GM19463 (cell line): ENCODE measurements around the gene DZIP3.
"Not testable (repeated sequence)": the region's sequence is repeated elsewhere in the genome, so short reads cannot be mapped to it uniquely, and the experiment has no call there.

Source experiments
- ATAC-seq: cut with Tn5 transposase; IDR thresholded peaks from one replicate; pipeline ENCODE4 v1.9.1; 2021; ENCODE audit warnings: mild to moderate bottlenecking, moderate library complexity; ENCODE audit not compliant: unreplicated experiment

DZIP3 gene

DNA sequence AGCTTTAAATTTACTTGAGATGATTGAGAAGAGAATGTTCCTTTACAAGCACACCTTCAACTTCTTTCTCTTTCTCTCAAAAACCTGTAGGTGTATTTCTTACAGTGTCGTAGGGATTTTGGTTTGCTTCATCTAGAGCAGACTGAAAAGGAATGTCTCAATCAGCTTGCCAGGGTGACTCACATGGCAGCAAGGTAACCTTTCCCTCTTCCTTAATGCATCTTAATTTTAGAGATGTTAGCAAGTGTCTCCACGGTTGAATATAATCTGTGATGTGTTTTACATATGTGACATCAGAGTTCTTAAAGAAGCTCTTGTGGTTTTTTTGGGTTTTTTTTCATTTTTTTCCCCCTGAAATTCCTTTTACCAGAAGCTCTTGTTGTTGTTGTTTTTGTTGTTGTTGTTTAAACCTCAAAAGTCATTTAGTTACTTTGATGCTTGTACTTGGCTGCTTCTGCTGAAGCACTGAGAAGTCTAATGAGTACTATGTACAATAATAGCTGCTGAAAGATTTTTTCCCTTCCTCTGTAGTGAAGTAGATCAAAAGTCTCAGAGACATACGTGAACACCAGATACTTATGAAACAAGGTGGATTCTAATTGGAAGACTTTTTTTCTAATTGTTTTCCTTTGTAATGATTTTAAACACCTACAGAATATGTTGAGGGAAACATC lies 84.6 kb downstream of the DZIP3 start:
- ATAC-seq: peak; percentile 45

DNA sequence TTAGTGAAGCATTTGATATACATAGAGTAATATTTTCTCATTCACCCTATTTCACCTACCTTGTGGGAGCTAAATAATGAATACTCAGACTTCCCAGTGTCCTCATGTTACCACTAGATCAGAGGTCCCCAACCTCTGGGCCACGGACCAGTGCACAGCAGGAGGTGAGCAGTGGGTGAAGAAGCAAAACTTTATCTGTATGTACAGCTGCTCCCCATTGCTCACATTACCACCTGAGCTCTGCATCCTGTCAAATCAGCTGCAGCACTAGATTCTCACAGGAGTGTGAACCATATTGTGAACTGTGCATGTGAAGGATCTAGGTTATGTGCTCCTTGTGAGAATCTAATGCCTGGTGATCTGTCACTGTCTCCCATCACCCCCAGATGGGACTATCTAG lies 88.3 kb downstream of the DZIP3 start:
- ATAC-seq: no peak

DNA sequence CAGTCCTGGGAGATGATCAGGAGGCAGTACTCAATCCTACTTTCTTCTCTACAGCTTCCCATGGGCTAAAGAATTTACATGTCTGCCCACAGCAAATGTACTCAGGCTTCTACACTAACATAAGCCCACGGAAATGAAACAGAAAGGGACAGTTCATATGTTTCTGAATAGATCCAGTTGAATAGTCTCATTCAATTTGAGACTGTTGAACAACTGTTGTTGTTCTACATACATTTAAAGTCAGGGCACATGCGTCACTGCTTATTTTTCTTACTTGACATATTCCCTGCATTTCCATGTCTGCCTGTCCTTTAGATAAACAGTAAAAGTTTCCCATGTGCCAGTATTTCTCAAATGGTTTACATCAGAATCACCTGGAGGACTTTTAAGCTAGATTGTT lies 102.8 kb downstream of the DZIP3 start:
- not testable (repeated sequence) for ATAC-seq

DNA sequence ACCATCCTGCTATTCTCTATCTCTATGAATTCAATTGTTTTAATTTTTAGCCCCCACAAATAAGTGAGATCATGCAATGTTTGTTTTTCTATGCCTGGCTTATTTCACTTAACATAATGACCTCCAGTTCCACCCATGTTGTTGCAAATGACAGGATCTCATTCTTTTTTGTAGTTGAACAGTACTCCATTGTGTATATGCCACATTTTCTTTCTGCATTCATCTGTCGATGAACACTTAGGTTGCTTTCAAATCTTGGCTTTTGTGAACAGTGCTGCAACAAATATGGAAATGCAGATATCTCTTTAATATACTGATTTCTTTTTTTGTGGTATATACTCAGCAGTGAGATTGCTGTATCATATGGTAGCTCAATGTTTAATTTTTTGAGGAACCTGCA lies 108.9 kb downstream of the DZIP3 start:
- no peak for ATAC-seq

DNA sequence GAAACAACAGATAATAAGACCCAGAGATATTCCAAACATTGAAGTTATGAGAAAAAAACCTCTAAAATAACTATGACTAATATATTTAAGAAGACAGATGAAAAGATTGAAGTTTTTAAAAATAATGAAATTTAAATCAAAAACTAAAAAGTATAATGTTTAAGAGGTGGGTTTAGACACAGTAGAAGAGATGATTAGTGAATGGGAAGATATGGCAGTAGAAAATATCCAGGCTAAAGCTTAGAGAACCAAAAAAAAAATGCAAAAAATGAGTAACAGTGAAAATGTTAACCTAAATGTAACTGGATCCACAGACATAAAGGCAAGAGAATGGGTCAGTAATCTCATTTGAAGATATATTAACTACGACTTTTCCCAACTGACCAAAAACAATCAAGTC lies 115.5 kb downstream of the DZIP3 start:
- ATAC-seq: no peak

DNA sequence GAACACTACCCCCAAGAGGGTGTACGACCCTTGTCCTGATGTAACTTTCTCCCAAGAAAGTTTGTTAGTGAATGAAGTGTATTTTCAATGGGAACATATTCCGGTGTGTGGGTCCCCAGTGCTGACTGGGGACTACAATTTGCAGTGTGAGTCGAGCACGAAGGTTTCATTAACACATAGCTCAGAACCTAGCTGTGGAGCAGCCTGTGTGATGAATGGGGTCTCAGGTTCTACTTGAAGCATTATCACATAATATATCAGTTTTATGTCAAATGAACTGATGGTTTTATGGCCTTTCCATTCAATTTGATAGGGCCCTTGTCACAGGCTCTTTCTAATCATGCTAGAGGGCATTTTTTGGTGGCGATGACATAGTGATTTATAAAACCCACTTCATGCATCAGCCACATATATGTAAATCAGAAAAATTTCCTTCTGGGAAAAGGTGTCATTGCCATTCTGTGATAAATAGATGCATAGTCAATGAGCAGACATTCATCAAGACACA lies 123.5 kb downstream of the DZIP3 start:
- no peak for ATAC-seq

DNA sequence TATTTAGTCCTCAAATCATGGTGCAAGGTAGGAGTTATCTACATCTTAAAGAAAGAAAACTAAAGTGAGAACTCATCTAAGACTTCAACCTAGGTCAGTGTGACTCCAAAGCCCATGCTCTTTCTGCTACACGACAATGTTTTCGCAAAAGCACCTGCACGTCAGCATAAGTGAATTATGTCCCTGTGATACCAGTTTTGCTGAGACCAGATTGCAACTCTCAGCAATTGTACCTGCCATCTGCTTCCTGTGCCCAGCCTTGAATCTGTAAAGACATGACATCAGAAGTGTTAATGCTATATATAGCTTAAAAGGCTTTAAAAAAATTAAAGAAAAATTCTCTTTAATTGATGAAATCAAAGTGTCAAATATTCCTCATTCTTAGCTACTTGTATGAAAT lies 124.3 kb downstream of the DZIP3 start:
- no peak for ATAC-seq

DNA sequence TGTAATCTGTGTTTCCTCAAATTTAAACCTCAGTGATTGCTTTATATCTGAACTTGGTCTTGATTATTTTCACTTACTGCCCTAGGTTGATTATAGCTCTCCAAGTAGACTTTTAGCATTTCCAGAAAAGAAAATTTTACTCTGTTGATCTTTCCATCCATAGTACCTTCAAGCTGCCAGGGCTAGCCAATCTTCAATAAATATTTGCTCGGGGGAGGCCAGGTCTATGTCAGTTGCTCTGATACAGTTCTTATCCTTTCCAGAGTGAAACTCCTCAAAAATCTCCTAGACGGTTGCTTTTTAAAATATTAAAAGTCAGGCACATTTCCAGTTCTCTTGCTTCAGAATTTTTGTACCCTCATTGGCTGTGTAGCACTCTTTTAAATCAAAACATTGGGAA lies 128.9 kb downstream of the DZIP3 start:
- ATAC-seq: no peak

DNA sequence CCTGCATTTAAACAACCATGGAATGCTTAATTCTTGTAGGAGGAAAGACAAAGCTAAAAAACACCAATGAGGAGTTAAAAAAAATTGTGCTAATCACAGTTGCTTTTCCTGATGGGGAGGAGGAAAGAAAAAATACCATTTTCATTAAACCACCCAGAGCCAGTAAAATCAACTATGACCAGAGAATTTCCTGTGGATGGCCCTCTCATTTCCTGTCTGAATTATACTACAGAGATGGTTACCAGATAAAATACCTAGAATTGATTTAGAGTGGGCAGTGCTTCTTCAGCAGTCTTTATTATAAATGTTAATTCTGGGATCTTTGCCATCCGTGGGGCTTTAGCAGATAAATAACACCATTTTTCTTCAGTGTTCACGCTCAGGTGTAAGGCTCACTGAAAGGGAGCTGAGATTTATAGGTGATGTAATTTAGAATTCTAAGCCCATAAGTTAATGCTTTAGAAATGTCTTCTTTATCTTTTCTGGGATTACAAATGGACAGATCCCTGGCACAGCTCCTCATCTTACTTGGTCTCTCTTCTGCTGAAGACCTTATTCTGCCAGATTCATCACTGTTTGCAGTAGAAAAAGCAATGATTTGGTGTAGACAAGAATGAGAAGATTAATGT lies 129.8 kb downstream of the DZIP3 start:
- ATAC-seq: no peak

DNA sequence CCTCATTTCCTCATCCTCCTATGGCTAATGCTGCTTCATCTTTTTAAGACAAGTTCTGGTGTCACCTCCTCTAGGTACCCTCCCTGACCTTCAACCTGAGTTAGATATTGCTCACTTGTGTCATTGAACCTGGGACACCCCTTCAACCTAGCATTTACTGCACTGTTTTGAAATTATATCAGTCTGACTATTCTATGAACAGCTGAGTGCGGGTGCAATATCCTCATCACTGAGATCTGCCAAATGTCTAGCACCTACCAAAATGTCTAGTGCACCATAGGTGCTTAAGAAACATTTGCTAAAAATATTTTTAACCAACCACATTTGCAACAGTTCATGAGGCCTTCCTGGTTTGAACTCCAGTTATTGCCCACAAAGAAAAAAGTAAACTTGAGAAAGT lies 133.2 kb downstream of the DZIP3 start:
- no peak for ATAC-seq

DNA sequence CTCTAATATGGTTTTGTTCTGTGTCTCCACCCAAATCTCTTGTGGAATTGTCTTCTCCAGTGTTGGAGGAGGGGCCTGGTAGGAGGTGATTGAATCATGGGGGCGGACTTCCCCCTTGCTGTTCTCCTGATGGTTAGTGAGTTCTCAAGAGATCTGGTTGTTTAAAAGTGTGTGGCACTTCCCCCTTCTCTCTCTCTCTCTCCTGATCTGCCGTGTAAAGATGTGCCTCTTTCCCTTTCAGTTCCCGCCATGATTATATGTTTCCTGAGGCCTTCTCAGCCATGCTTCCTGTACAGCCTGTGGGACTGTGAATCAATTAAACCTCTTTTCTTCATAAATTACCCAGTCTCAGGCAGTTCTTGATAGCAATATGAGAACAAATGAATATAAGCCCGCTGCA lies 134.6 kb downstream of the DZIP3 start:
- ATAC-seq: no peak

DNA sequence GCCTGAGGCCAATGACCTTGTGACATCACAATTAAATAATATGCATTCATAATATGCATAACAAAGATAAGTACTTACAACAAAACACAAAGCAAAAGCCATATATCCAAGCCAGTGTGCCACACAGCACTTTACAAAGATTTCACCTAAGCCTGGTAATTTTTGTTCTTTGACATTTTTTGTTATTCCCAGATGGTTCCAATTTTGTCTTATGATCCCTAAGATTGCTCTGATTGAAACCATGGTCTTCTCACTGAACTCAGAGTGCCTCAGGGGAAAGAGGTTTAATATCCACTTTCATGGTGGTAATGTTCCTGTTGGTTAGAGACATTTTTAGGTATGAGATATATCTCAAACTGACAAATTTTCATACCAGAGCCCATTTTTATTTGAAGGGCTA lies 138.6 kb downstream of the DZIP3 start:
- no peak for ATAC-seq

DNA sequence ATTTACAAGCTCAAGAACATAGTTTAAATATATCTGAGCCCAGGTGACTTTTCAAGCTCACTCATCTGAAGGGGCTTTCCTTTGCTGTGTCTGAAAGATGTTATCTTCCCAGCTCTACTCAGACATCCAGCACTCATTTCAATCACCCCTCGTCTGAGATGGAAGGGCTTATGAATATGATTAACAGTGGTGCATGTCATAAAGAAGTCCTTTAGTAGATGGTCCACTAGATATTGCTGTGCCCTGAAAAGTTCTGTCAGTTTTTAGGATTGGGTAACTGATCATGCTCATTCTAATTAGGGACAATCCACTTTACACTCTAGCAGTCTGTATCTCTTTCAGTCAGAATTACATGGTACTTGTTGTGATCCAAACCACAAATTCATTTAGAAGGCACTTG lies 139.4 kb downstream of the DZIP3 start:
- no peak for ATAC-seq

DNA sequence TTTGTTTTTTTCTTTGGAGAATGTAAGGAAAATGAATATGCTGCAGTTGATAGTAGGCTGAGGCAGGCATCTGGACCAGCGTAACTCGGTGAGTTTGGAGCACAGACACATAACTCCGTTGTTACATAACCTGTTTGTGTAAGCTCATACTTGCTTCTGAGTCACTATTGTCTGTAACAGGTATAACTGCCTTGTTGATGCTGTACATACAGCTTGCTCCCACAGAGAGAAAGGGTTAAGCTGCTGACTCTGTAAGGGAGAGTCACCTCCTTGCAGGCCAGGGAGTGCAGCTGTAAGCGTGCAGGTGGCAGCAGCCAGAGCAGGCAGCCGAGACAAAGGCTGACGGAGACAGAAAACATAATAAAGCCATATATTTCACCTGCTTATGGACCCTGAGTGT lies 147.3 kb downstream of the DZIP3 start:
- ATAC-seq: no peak

DNA sequence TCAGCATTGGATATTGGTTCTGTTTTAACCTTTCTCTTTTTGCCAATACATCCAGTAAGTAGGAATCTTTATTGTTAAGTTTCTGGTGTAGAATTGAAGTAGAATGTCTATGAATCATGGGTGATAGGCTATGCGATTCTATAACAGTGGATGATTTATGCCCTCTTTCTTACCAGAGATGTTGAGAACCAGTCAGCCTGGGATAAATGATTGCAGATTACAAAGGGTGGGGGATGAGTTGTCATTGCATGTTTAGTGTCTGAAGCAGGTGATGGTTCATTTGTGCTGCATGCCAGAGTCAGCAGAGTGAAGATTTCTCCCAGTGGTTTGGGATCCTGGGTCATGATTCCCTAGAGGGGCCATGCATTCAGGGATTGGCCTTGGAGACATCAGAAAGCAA lies 153.4 kb downstream of the DZIP3 start:
- no peak for ATAC-seq
